H54 (cell line): ENCODE results near the gene HOXA3.

Experiments used
- DNase-seq: peaks from one replicate; pipeline ENCODE4 v3.0.0; 2011; ENCODE audit warnings: low spot score, mixed read lengths; ENCODE audit not compliant: insufficient read length
- FAIRE-seq: peaks from 3 replicates; lab custom pipeline; 2011; peaks lifted over from hg19 to GRCh38; lab: Jason Lieb, UNC
- POLR2A ChIP-seq: IDR thresholded peaks from 2 replicates; pipeline ENCODE4 v1.6.1; 2011; ENCODE audit warnings: low read depth, mild to moderate bottlenecking, low read length

Gene HOXA3

GRCh38 chr7:27111042-27111750 is 41.2 kb downstream of the HOXA3 start:
- DNase-seq (no peak), FAIRE-seq (peak; percentile 66)
- no peak for TF ChIP-seq POLR2A

- DNase-seq: peak; percentile 91
- no peak for FAIRE-seq
- peak; percentile 16; the same call in 1 of the 2 replicates for TF ChIP-seq POLR2A
Measured at GRCh38 chr7:27110186-27111031, 42.0 kb downstream of the HOXA3 start.

- TF ChIP-seq POLR2A: no peak
- FAIRE-seq (no peak), DNase-seq (no peak)
Measured at GRCh38 chr7:27109466-27110185, 42.8 kb downstream of the HOXA3 start.

- FAIRE-seq (no peak), DNase-seq (no peak)
- no peak for TF ChIP-seq POLR2A
Measured at GRCh38 chr7:27108390-27109127, 43.8 kb downstream of the HOXA3 start.

- FAIRE-seq: no peak
- no peak for TF ChIP-seq POLR2A
- no peak for DNase-seq
Measured at GRCh38 chr7:27107391-27108381, 44.7 kb downstream of the HOXA3 start.

GRCh38 chr7:27106901-27107240 is 45.5 kb downstream of the HOXA3 start:
- DNase-seq (no peak), FAIRE-seq (no peak)
- TF ChIP-seq POLR2A: no peak

GRCh38 chr7:27106181-27106900 is 46.0 kb downstream of the HOXA3 start:
- no peak for DNase-seq
- TF ChIP-seq POLR2A: no peak
- no peak for FAIRE-seq

GRCh38 chr7:27105301-27106031 is 46.9 kb downstream of the HOXA3 start:
- DNase-seq (no peak), FAIRE-seq (no peak)
- TF ChIP-seq POLR2A: no peak

- no peak for FAIRE-seq
- no peak for TF ChIP-seq POLR2A
- DNase-seq: no peak
Measured at GRCh38 chr7:27104341-27105058, 47.9 kb downstream of the HOXA3 start.

- DNase-seq (no peak), FAIRE-seq (no peak)
- TF ChIP-seq POLR2A: no peak
Measured at GRCh38 chr7:27103489-27104226, 48.7 kb downstream of the HOXA3 start.
